NCI-H446 treated with DMSO at 0.1 percent for 48 hours (cell line): ENCODE measurements around the gene POLR3A.

ENCODE experiments used
- DNase-seq: peaks from one replicate; lab custom pipeline; 2025; lab: John Stamatoyannopoulos, UW

The POLR3A gene

GRCh38 chr10:77943121-77943901, 86.0 kb downstream of the POLR3A start:
- DNase-seq, result peak; percentile 32

- no peak for DNase-seq
Measured at GRCh38 chr10:77941790-77942189, 87.5 kb downstream of the POLR3A start.

GRCh38 chr10:77940627-77941026, 88.7 kb downstream of the POLR3A start:
- no peak for DNase-seq

- no peak for DNase-seq
Measured at GRCh38 chr10:77940225-77940624, 89.1 kb downstream of the POLR3A start.

GRCh38 chr10:77939561-77940001, 89.7 kb downstream of the POLR3A start:
- no peak for DNase-seq

- DNase-seq, result no peak
Measured at GRCh38 chr10:77936697-77937567, 92.4 kb downstream of the POLR3A start.

GRCh38 chr10:77932016-77932715, 97.1 kb downstream of the POLR3A start:
- no peak for DNase-seq

GRCh38 chr10:77927402-77928246, 101.7 kb downstream of the POLR3A start:
- no peak for DNase-seq

- no peak for DNase-seq
Measured at GRCh38 chr10:77926566-77927401, 102.5 kb downstream of the POLR3A start, which contains the start of gene DLG5. Gene DLG5 (minus strand): TSS chr10:77926755. CDS start chr10:77926520, 235 bp downstream.

GRCh38 chr10:77925795-77926565, 103.3 kb downstream of the POLR3A start:
- no peak for DNase-seq

GRCh38 chr10:77925410-77925794, 103.9 kb downstream of the POLR3A start:
- DNase-seq, result no peak

GRCh38 chr10:77922566-77923179, 106.6 kb downstream of the POLR3A start:
- no peak for DNase-seq

GRCh38 chr10:77922055-77922454, 107.3 kb downstream of the POLR3A start:
- no peak for DNase-seq

GRCh38 chr10:77921395-77921794, 107.9 kb downstream of the POLR3A start:
- no peak for DNase-seq

- no peak for DNase-seq
Measured at GRCh38 chr10:77920495-77920894, 108.8 kb downstream of the POLR3A start.

GRCh38 chr10:77919713-77920108, 109.6 kb downstream of the POLR3A start:
- DNase-seq, result no peak
